Dermis microvascular lymphatic vessel endothelial cell (primary cell): ENCODE results near the gene CLP1. TPM values are rescaled to one million over a fixed set of nuclear protein-coding genes. Genes with fewer than 3 reads are reported as not detected.

Experiments used
- DNase-seq, 2 donors: peaks; one replicate each; pipeline versions ENCODE4 v3.0.0 to v3.0.0-alpha.2; 2010; ENCODE audit warnings: low read depth in 2 of 2
- total RNA-seq: library from RNA; depleted of rRNA; stranded (reverse); fragments of >200 nt; gene quantifications from 2 replicates; pipeline ENCODE4 v1.2.1, GENCODE V29; 2014

Gene CLP1
- 17.5 and 23.8 TPM in 2 replicates for total RNA-seq

DNA sequence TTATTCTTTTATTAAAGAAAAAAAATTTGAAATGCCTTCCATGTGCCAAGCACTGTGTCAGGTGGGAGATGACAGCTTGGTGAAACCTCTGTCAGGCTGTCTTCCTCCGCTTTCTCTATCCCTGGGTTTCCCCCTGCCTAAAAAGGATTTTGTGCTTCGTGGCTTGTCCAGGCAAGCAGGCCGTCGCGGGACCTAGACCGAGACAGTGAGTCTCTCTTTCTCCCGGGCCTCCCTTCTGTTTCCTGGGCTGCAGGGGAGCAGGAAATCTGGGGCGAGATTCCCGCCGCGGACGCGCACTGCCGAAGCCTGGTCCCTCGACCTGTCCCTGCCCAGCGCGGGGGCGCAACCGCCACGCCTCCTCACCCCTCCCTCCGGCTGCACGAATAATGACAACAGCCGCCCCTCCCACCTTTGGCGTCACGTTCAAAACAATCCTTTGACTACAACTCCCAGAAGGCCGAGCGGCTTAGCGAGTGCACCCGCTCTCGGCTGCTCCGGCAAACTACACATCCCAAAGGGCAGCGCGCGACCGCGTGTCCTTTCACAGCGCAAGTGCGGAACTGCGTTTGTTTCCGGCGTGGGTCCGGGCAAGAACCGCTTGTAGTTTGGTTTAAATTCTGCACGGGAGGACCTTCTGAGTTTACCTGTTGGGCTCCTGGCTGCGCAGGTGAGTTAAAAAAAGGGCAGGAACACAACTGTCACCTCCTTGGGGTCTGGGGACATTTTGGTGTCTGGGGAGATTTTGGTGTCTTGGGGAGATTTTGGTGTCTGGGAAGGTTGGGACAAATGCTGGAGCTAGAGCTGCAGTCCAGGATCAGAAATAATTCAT lies at the start of gene CLP1:
Gene CLP1 (plus strand): TSS at position 569 of the 829 bp plus-strand sequence. CDS start 1,715 bp downstream, outside the sequence.
- peak; percentile 98 to 99 for DNase-seq

DNA sequence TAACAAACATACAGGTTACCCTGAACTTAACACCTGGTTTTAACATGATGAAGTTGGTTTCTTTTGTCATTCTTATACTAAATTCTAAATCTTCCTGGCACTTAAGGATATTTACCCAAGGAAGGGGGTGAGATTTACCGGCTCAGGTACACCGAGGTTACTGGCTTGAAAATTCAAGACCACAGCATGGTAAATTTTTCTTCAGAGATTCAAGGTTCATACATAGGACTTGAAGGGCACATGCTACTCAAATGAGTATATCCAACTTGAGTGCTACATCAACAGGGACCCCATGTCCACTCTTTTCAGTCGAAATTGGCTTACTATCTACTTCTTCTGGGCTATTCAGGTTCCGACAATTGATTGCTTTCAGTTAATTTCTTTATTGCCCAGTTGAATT lies 47.4 kb upstream of the CLP1 start:
- DNase-seq: no peak

DNA sequence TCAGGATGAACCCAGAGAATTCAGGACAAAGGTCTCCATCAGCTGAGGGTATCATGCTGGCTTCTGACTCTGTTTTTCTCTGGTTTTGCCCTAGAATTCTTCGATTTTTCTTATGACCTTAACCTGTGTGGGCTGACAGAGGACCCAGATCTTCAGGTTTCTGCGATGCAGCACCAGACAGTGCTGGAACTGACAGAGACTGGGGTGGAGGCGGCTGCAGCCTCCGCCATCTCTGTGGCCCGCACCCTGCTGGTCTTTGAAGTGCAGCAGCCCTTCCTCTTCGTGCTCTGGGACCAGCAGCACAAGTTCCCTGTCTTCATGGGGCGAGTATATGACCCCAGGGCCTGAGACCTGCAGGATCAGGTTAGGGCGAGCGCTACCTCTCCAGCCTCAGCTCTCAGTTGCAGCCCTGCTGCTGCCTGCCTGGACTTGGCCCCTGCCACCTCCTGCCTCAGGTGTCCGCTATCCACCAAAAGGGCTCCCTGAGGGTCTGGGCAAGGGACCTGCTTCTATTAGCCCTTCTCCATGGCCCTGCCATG lies 43.3 kb upstream of the CLP1 start:
- no peak for DNase-seq

DNA sequence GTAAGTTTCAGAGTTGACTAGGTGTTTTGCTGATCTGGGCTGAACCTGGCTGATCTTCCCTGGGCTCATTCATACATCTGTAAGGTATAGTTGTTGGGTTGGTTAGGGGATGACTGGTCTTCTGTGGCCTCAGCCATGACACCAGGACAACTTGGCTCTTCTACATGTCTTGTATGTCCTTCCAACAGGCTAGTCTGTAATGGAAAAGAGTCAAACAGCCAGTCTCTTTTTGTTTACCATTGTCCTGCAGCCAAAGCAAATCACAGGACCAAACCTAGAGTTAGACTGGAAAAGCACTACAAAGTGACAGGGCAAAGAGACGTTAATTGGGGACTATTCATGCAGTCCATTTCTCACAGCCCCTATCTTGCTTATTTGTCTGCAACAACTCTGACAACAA lies 42.3 kb upstream of the CLP1 start:
- no peak for DNase-seq

DNA sequence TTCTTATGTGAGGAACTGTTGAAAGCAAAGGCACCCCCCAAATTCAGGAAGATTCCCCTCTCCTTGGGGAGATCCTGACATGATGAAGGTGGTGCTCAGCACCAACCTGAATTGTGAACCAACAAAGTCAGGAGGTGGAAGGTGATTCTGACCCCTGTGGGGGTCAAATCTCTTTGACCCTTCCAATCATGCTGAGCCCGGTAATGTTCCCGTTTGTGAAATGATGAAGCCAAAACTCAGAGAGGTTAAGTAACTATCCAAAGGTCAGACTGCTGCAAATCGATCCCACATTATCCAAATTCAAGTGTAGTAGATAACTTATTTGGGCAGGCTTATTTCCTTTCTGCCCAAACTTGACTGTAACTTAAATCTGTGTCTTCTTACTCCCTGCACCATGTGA lies 41.0 kb upstream of the CLP1 start:
- no peak for DNase-seq

DNA sequence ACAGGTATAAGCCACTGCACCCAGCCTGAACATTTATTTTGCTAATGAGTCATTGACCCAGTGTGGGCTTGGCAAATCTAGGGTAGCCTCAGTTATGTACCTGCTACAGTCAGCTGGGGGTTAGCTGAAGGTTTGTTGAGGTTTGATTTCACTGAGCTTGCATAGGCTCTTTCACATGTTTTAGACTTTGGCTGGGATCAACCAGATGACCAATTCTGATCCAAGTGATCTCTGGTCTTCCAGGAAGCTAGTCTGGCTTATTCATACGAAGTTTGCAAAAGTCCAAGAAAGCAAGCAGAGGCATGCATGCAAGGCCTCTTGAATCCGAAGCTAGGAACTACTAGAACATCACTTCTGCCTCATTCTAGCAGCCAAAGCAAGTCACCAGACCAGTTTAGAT lies 39.1 kb upstream of the CLP1 start:
- no peak for DNase-seq

DNA sequence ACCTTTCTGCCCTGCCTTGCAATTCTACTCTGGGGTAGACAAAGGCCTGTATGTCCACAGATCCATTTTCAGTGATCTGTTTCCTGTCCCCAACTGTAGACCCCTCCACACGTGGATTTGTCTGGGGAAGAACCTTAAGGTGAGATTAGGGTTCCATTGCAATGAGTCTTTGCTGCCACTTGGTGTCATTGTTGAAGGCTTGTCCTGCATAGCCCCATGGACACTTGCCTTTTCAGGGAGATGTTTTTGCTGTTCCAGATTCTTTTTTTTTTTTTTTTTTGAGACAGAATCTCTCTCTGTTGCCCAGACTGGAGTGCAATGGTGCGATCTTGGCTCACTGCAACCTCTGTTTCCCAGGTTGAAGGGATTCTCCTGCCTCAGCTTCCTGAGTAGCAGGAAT lies 38.2 kb upstream of the CLP1 start:
- no peak for DNase-seq

DNA sequence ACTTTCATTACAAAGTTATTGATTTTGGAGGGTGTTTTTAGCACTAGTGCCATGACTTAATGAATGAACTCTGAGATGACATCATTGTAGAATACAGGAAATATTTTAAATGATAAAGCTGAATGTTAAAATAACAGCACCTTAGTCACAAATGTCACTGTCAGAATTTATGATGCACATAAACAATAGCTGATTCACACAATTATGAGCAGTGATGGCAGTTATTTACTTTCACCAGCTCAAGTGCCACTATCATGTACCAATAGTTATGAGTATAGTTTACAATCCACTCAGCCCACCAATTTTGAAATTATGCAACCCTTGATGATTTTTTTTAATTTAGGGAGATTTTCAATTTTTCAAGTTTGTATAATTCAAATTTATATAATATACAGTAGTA lies 37.1 kb upstream of the CLP1 start:
- DNase-seq: no peak

DNA sequence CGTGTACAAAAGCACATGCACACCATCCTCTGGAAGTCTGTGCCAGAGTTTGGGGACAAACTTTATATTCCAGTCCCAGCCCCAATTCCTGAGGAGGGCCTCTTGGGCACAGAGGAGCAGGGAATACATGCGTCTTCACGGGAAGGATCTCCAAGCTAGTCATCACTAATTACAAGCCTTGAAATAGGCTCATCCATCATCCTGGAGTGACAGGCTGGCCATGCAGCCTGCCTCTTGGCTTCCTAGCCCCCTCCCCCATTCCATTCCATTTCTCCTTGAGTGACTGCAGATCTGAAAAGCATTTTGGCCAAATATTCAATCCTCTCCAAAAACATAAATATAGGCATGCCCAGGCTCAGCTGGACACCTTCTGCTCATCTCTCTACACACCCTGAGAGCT lies 35.3 kb upstream of the CLP1 start:
- DNase-seq: no peak

DNA sequence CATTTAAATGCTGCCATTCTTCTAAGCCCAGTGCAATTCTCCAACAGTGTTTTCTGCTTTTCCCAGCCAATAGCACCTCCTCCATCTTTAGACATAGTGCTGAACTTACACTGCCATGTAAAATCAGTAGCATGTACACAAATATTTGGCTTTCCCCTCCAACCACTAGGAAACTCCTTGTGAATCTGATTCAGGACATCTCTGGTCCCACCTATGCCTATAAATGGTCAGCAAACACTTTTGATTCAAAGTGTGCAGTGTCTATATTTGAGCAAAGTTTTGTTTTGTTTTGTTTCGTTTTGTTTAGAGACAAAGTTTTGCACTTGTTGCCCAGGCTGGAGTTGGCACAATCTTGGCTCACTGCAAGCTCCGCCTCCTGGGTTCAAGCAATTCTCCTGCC lies 32.7 kb upstream of the CLP1 start:
- no peak for DNase-seq

DNA sequence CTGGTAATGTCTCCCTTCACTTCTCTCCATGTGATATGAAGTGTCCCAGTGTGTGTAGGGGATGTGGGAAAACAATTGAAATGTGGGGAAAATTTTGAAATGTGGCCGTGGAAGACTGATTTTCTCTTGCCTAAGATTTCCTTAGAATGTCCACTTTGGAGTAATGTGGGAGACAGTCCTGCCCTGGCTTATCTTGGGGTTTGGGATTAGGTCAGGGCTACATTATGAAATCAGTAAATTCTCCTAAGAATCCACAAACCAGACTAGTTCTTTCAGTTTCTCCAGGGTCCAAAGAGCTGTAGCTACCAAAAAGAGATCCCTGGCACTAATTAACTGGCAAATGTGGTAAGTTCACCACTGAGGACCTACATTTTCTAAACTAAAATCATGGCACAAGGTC lies 30.7 kb upstream of the CLP1 start:
- no peak for DNase-seq

DNA sequence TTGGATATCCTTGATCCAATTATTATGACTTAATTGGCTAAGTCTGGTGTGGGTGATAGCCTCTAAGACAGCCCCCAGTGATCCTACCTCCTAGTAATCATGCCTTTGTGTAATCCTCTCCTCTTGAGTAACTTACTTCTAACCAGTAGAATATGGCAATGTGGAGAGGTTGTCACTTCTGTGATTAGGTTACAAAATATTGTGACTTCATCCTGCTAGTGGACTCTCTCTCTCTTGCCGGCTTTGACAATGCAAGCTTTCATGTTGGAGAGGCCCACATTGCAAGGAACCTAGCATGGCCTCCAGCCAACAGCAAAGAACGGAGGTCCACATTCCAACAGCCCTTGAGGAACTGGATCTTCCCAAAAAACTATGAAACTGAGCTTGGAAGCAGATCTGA lies 27.4 kb upstream of the CLP1 start:
- DNase-seq: no peak

DNA sequence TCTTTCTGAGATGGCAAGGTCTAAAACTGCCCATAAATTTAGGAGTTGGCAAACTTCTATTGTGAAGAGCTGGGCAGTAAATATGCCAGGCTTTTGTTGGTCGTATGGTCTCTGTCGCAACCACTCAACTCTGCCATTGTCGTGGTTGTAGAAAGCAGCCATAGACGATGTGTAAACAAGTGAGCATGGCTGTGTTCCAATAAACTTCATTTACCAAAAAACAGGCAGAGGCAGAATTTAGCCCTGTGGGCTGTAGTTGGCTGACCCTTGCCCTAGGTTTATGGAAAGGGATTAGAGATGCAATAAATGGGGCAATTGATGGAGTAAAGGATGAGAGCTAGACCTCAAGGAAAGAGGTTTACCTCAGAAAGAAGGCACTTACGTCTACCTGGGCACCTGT lies 25.4 kb upstream of the CLP1 start:
- DNase-seq: no peak

DNA sequence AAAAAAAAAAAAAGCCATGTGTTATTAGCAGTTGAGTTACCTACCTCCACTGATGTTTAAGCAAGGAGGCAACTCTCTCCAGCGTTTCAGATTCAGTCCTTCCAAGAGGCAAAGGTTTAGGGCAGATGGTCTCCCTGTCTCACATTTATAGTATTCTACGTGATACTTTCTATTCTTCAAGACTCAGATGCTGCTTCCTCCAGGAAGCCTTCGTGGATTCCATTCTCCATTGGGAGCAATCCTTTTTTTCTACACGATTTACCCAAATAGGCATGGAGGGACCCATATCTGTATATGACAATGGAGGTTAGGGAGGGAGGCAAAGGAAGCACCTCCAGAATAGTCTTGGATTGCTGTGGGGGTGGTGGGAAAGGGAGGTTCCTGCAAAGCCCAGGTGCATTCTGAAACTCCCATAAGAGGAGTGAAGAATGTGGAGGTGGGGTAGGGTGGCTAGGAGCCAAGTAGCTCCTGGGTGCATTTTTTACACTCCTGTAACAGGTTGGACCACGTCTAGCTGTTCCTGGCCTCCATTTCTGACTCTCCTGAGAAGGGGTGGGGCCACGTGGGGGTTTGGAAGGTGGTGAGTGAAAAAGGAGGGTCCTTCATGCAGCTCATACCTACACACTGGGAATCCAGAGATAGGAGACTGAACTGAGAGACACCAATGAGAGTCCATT lies 24.0 kb upstream of the CLP1 start:
- no peak for DNase-seq

DNA sequence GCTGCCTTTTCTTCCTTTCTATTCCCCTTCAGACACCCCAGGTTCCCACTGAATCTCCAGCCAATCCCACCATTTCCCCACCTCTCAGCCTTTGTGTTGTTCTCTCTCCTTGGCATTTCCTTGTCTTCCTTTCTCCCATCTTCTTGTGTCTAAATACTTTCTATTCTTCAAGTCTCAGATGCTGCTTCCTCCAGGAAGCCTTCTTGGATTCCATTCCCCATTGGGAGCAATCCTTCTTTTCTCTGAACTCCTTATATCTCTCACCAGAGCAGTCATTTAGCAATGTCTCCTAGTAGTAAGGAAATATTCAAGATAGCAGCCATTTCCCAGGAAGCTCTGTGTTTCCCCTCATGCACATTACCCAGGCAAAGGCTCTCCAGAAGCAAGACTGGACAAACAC lies 23.3 kb upstream of the CLP1 start:
- no peak for DNase-seq

DNA sequence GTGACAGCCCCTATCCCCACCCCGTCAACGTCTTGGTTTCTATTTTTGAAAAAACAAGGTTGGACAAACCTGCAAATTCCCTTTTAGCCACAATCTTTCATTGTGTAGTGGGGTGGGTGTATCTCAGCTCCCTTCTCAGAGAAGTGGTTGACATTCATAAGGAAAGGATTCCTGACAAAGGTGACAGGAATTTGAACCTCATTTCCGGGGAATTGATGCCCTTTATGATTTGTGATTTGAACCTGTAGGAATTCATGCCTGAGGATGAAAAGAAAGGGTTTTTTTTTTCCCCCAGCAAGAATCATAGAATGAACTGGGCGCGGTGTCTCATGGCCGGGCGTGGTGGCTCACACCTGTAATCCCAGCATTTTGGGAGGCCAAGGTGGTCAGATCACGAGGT lies 22.3 kb upstream of the CLP1 start:
- no peak for DNase-seq

DNA sequence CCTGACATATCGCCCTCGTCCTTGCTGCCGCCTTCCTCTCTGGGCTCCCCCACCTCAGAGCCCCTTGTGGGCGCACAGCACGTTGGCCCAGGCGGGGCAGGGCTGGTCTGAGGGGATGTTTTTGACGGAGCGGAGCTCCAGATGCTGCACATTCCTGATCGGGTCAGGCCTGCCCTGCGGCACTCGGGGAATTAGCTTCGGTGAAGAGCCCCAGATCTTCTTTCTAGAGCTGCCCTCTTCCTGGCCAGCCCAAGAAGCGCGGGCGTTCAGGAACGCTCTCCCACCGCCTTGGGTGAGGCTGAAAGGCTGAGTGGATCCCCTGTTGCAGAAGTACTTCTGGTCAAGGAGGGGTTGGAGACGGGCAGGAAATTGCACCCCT lies 19.9 kb upstream of the CLP1 start:
- no peak for DNase-seq

DNA sequence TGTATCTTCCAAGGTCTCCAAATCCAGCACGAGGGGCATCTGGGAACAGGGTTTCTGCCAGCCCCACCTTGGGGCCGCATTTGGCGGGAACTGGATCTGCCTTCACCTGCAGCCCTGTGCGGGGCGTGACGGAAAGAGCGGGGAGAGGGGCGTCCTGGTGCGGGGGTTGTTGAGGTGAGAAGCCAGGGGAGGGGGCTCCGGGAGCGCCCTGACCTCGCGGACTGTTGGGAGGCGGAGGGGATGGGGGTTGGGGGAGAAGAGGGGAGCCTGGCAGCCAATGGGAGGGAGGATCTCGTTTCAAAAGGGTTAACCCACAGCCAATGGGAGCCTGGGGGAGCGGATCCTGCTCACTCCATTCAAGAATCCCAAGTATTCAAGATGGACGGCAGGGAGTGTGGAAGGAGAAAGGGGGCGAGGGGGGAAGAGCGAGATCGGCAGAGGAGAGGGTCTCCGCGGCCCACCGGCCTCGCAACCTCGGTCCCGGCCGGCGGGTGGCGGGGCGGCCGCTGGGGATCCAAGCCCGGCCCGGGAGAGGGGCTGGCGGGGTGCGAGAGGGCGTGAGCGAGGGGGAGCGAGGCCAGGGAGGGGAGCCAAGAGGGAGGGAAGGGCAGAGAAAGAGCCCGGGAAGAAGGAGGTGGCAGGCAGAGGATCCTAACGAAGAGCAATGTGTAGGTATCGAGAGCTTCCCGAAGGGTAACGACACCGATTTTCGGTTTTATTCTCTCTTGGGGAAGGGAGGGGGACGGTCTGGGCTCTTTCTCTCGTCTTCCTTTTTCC lies 19.4 kb upstream of the CLP1 start:
- DNase-seq: peak; percentile 41 to 78

DNA sequence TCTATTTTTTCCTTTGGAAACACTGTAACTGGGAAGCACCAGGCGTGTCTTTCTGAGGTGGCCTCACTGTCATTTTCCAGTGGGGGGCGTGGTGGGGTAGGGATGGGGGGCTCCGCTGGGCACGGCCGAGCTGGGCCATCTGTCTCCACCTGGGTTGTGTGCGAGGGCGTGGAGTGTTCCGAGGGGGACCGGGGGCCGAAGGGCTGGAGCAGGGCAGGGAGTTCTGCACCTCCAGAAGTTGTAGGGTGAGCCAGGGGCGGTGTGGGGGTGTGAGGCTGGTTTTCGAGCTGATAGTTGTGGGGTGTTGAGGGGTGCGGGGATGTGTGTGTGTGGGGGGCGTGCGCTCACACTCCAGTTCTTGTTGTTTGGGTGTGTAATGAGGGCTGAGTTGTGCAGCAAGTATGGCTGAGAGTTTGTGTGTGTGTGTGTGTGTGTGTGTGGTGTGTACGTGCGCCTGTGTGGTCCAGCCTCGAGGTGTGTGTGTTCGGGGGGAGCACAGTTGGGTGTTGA lies 18.7 kb upstream of the CLP1 start:
- no peak for DNase-seq

DNA sequence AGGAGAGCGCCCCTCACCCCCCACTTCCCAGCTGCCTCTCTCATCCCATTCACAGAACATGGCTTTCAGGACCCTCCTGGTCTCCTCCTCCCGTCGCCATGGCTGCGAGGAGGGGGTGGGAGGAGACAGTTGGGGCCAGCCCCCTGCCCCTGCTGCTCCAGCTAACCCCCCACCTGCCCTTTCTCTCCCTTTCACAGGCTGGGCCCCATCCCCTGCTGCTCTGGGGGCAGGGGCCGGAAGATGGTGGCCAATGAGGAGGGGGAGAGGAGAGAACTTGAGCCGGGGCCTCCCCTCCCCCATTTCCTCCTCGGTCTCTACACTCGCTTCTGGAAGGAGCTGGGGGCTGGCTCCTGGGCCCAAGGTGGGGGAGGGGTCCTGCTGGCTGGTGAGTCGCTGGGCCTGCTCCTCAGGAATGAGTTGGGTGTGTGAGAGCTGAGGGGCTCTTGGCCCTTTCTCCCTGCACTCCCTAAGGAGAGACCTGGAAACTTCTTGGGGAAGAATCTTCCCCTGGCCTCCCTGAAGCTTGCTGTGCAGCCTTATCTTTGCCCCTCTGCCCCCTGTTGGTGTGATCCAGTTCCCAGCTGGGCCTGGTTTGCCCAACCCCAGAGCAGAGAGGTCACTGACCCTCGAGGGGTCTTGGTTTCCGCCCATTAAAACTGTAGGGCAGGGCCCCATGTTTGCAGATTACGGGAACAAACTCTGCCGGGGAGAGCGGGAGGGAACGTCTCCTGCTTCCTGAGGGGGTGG lies 18.1 kb upstream of the CLP1 start:
- peak in 1 of 2 donors; percentile 19 for DNase-seq
